Measurements from ENCODE around the gene FBXW11. TPM values are rescaled to one million over a fixed set of nuclear protein-coding genes. Genes with fewer than 3 reads are reported as not detected.

Gene FBXW11
- total RNA-seq, 1 experiment from 2014 or later = 54.8 TPM

GRCh38 chr5:172048170-172048422 is 41.7 kb upstream of the FBXW11 start:
- ChIA-PET POLR2A (ENCODE audit: unreplicated experiment) (interaction anchor here (0.5 kb wide), 1 partner anchor 42 kb away, joined by 3 read pairs; the partner anchor contains the start of gene FBXW11), CTCF (interaction anchor here (0.6 kb wide), 1 partner anchor 99 kb away, joined by 4 read pairs; no protein-coding TSS in a partner anchor)
- no peak overlapping the region for H3K27ac ChIP-seq
- no peaks in the 10 kb centered on the region for H4K20me1 ChIP-seq (ENCODE audit: insufficient read depth)
- intact Hi-C loops (cut with micrococcal nuclease; ENCODE audit: unreplicated experiment) = no loop called here
- no peaks in the 10 kb centered on the region for H3K79me2 ChIP-seq (ENCODE audit: low read depth)
- no peak overlapping the region for H3K4me3 ChIP-seq
- H3K4me1 ChIP-seq (replicated peaks; ENCODE audit: insufficient read depth) = no peaks in the 10 kb centered on the region
- DNase-seq = no peak
- no peaks in the 10 kb centered on the region for H3K27me3 ChIP-seq (ENCODE audit: insufficient read depth, low read depth)
- no peaks in the 10 kb centered on the region for H3K9me3 ChIP-seq (ENCODE audit: insufficient read depth, low read depth)
- H2AFZ ChIP-seq = no peak overlapping the region
- TF ChIP-seq, protein P1, sequence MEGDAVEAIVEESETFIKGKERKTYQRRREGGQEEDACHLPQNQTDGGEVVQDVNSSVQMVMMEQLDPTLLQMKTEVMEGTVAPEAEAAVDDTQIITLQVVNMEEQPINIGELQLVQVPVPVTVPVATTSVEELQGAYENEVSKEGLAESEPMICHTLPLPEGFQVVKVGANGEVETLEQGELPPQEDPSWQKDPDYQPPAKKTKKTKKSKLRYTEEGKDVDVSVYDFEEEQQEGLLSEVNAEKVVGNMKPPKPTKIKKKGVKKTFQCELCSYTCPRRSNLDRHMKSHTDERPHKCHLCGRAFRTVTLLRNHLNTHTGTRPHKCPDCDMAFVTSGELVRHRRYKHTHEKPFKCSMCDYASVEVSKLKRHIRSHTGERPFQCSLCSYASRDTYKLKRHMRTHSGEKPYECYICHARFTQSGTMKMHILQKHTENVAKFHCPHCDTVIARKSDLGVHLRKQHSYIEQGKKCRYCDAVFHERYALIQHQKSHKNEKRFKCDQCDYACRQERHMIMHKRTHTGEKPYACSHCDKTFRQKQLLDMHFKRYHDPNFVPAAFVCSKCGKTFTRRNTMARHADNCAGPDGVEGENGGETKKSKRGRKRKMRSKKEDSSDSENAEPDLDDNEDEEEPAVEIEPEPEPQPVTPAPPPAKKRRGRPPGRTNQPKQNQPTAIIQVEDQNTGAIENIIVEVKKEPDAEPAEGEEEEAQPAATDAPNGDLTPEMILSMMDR (conservative IDR thresholded peaks at IDR 0.05) = no peak
- no peak for TF ChIP-seq EZH2 (IDR thresholded peaks at IDR 0.05; ENCODE audit: low read depth)
- no peak overlapping the region for H3K4me2 ChIP-seq
- no TSS peak for BruUV-seq (replicated peaks)
- H3K36me3 ChIP-seq (ENCODE audit: low read depth) = no peaks in the 10 kb centered on the region
- no peaks in the 10 kb centered on the region for H3K9me2 ChIP-seq (ENCODE audit: insufficient read depth)
- H3F3A ChIP-seq (ENCODE audit: insufficient read depth, low read depth) = no peaks in the 10 kb centered on the region

DNA sequence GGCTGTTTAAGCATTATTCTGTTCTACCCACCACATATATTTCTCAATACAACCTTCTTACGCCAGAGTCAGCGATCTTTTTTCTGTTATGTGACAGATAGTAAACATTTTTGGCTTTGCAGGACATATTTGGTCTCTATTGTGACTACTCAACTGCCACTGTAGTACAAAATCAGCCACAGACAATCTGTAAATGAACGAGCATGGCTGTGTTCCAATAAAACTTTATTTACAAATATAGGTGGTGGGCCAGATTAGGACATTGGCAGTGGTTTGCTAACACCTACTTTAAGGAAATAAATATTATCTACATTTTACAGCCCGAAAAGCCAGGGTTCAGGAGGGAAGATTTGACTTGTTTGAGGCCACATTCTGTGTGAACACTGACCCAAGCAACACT is 40.2 kb upstream of the FBXW11 start:
- Histone ChIP-seq H2AFZ (no peak overlapping the region), H3K4me1 (replicated peaks; ENCODE audit: insufficient read depth) (no peaks in the 10 kb centered on the region), H3F3A (ENCODE audit: insufficient read depth, low read depth) (no peaks in the 10 kb centered on the region), H3K27me3 (ENCODE audit: insufficient read depth, low read depth) (no peaks in the 10 kb centered on the region), H3K4me2 (no peak overlapping the region), H3K9me2 (ENCODE audit: insufficient read depth) (no peaks in the 10 kb centered on the region), H3K79me2 (ENCODE audit: low read depth) (no peaks in the 10 kb centered on the region), H3K4me3 (no peak overlapping the region), H4K20me1 (ENCODE audit: insufficient read depth) (no peaks in the 10 kb centered on the region), H3K27ac (no peak overlapping the region), H3K9me3 (ENCODE audit: insufficient read depth, low read depth) (no peaks in the 10 kb centered on the region), H3K36me3 (ENCODE audit: low read depth) (no peaks in the 10 kb centered on the region)
- no TSS peak for BruUV-seq (replicated peaks)
- POLR2A ChIA-PET (ENCODE audit: unreplicated experiment) = no interaction called here
- intact Hi-C loops (cut with micrococcal nuclease; ENCODE audit: unreplicated experiment) = no loop called here
- CTCF ChIA-PET = interaction anchor here (0.7 kb wide), 1 partner anchor 83 kb away, joined by 6 read pairs; no protein-coding TSS in a partner anchor
- DNase-seq = no peak
- TF ChIP-seq, protein P1 (conservative IDR thresholded peaks at IDR 0.05) = no peak
- no peak for TF ChIP-seq EZH2 (IDR thresholded peaks at IDR 0.05; ENCODE audit: low read depth)

- intact Hi-C loops (cut with micrococcal nuclease; ENCODE audit: unreplicated experiment) = no loop called here
- no peak overlapping the region for H2AFZ ChIP-seq
- no peaks in the 10 kb centered on the region for H3K36me3 ChIP-seq (ENCODE audit: low read depth)
- CTCF ChIA-PET = no interaction called here
- BruUV-seq (replicated peaks) = no TSS peak
- H3K4me2 ChIP-seq = no peak overlapping the region
- H3K79me2 ChIP-seq (ENCODE audit: low read depth) = no peaks in the 10 kb centered on the region
- H3K4me3 ChIP-seq = no peak overlapping the region
- POLR2A ChIA-PET (ENCODE audit: unreplicated experiment) = no interaction called here
- no peaks in the 10 kb centered on the region for H3K4me1 ChIP-seq (replicated peaks; ENCODE audit: insufficient read depth)
- H3F3A ChIP-seq (ENCODE audit: insufficient read depth, low read depth) = no peaks in the 10 kb centered on the region
- no peaks in the 10 kb centered on the region for H3K9me3 ChIP-seq (ENCODE audit: insufficient read depth, low read depth)
- no peaks in the 10 kb centered on the region for H3K27me3 ChIP-seq (ENCODE audit: insufficient read depth, low read depth)
- no peak for DNase-seq
- TF ChIP-seq, protein P1 (conservative IDR thresholded peaks at IDR 0.05) = no peak
- TF ChIP-seq EZH2 (IDR thresholded peaks at IDR 0.05; ENCODE audit: low read depth) = no peak
- no peaks in the 10 kb centered on the region for H3K9me2 ChIP-seq (ENCODE audit: insufficient read depth)
- H4K20me1 ChIP-seq (ENCODE audit: insufficient read depth) = no peaks in the 10 kb centered on the region
- H3K27ac ChIP-seq = no peak overlapping the region
Observed at GRCh38 chr5:172045315-172045632, 38.8 kb upstream of the FBXW11 start.
